Kidney epithelial cell (primary cell): Measurements from ENCODE around the gene FMN1. TPM values are rescaled to one million over a fixed set of nuclear protein-coding genes. Genes with fewer than 3 reads are reported as not detected.

Experiments used
- DNase-seq: peaks from one replicate; pipeline ENCODE4 v3.0.0-alpha.2; 2010; ENCODE audit warnings: low read depth
- H3K27me3 ChIP-seq: 2 replicates; pipeline ENCODE4 v1.6.0; 2011; ENCODE audit warnings: low read length; ENCODE audit not compliant: control insufficient read depth, insufficient read depth
- H3K36me3 ChIP-seq: 2 replicates; pipeline ENCODE4 v1.5.1; 2011; ENCODE audit warnings: low read length; ENCODE audit not compliant: control insufficient read depth, insufficient read depth
- H3K4me3 ChIP-seq: 2 replicates; pipeline ENCODE4 v1.5.1; 2011; ENCODE audit warnings: low read depth, mild to moderate bottlenecking, control low read depth, low read length
- total RNA-seq: library from RNA; depleted of rRNA; stranded (reverse); fragments of >200 nt; gene quantifications from 2 replicates; pipeline ENCODE4 v1.2.3, GENCODE V29; 2015
- TF ChIP-seq, protein P1 (sequence below): IDR thresholded peaks from 2 replicates; pipeline ENCODE4 v1.5.1; 2011; ENCODE audit warnings: mild to moderate bottlenecking, moderate library complexity, low read length, control low read depth, inconsistent platforms; ENCODE audit not compliant: insufficient read depth, poor library complexity, severe bottlenecking

FMN1 gene
- total RNA-seq, 1 donor from 2014 or later: 4.5 TPM

GRCh38 chr15:32721596-32721995 lies 472.9 kb downstream of the FMN1 start:
- TF ChIP-seq, protein P1, sequence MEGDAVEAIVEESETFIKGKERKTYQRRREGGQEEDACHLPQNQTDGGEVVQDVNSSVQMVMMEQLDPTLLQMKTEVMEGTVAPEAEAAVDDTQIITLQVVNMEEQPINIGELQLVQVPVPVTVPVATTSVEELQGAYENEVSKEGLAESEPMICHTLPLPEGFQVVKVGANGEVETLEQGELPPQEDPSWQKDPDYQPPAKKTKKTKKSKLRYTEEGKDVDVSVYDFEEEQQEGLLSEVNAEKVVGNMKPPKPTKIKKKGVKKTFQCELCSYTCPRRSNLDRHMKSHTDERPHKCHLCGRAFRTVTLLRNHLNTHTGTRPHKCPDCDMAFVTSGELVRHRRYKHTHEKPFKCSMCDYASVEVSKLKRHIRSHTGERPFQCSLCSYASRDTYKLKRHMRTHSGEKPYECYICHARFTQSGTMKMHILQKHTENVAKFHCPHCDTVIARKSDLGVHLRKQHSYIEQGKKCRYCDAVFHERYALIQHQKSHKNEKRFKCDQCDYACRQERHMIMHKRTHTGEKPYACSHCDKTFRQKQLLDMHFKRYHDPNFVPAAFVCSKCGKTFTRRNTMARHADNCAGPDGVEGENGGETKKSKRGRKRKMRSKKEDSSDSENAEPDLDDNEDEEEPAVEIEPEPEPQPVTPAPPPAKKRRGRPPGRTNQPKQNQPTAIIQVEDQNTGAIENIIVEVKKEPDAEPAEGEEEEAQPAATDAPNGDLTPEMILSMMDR: no peak
- H3K4me3 ChIP-seq: no peak overlapping the region
- H3K36me3 ChIP-seq: no peaks in the 10 kb centered on the region
- peaks cover 10% of the 10 kb centered on the region for H3K27me3 ChIP-seq
- DNase-seq: no peak

DNA sequence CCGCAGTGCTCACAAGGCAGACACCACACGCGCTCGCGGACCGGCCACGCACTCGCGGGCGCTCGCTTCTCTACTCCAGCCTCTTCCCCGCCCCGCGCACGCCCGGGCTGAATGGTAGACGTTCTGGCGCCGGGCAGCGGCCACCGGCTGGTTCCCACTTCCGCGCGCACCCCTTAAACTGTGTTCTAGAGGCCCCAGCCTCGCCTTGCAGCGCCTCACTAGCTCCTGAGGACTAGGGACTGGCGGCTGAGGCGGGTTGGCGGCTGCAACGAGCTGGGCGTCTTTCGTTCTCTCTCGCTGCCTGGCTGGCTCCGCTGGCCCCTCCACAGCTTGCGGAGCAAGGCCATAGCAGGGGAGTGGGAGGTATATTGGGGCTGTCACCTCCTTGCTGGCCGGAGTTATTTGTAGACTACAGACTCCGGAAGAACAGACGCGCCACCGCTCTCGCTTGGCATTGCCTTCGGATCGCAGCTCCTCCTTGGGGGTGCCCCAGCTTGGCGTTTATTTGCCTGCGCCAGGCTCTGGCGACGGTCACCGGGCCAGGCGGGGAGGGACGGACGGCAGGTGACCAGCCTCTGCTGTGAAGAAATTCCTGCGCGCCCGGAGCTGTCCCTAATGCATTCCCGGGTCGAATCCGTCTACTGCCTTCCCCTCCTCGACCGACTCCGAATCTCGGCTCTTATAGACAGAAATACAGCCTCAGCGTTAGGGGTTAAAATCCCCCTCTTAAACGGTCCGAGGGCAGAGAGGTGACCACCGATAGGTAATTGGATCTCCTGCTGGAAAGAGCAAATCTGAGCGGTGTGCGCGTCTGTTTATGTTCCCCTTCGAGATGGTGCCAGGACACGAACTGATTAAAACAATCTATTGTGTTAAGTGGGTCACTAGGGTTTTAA lies 475.4 kb downstream of the FMN1 start:
- no peak for DNase-seq
- H3K4me3 ChIP-seq: peak overlapping the region; percentile 62
- H3K27me3 ChIP-seq: peaks cover 10% of the 10 kb centered on the region

GRCh38 chr15:32718227-32718820 lies 476.2 kb downstream of the FMN1 start:
- Histone ChIP-seq H3K4me3 (peak overlapping the region; percentile 62), H3K36me3 (no peaks in the 10 kb centered on the region), H3K27me3 (peaks cover 10% of the 10 kb centered on the region)
- TF ChIP-seq, protein P1: no peak
- no peak for DNase-seq

More for the DNA sequence above, 475.4 kb downstream of the FMN1 start:
- TF ChIP-seq, protein P1: no peak
- no peaks in the 10 kb centered on the region for H3K36me3 ChIP-seq

DNA sequence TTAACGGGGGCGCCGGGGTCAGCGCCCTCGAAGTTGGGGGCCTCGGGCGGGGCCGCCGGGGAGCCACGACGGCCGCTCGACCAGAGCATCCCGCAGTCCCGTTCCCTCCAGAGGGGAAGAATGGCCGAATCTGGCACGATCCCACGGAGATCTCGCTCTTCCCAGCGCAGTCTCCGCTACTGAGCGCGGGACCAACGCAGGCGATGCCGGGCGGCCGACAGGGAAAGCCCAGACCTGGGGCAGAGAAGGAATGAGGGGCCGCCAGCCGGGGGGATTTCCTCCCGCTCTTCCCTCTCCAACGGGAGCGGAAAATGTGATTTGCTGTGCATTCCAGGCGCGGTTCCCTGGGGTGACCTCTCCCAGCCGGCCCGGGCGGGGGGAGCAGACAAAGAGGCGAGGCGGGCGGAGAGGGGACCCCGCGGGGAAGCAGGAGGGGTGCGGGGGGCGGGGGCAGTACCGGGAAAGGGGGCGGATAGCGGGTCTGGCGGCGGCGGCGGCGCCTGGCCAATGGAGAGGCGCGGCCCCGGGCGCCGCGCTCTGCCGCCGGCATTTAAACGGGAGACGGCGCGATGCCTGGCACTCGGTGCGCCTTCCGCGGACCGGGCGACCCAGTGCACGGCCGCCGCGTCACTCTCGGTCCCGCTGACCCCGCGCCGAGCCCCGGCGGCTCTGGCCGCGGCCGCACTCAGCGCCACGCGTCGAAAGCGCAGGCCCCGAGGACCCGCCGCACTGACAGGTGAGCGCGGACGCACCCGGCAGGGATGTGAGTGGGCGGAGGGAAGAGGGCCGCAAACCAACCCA lies 476.9 kb downstream of the FMN1 start, which contains the start of gene GREM1:
Gene GREM1, plus strand, starts transcription at position 579 of the 801 bp plus-strand sequence. CDS start 12,687 bp downstream, outside the sequence.
- Histone ChIP-seq H3K27me3 (peaks cover 10% of the 10 kb centered on the region), H3K4me3 (peak within 1 kb of the TSS; percentile 62), H3K36me3 (no peaks in the 10 kb centered on the region)
- TF ChIP-seq, protein P1: no peak
- no peak for DNase-seq

DNA sequence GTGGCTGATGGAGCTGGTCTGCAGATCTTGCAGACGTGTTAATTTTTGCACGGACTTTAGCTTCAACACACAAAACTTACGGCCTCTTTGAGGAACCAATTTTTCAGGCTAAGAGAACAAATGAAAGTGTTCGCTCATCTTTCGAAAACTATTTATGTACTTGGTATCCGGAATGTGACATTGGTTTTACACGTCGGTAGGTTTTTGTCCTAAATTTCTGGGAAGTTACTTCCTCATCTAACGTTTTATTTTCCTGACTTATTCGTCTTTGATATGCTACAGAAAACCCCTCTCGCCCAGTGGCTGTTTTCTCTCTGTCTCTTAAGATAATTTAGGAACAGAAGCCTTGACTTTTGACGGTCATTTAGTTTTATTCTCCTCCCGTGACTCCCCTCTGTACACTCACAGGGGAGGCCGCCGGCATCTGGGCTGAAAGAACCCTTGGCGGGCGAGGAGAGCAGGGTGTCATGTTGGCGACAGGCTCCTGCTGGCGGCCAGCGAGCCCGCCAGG lies 477.5 kb downstream of the FMN1 start:
- peaks cover 10% of the 10 kb centered on the region for H3K27me3 ChIP-seq
- H3K36me3 ChIP-seq: no peaks in the 10 kb centered on the region
- TF ChIP-seq, protein P1: no peak
- DNase-seq: no peak
- H3K4me3 ChIP-seq: peak overlapping the region; percentile 62
